ENCODE data around the gene HIKESHI.
A peak's percentile ranks its signal among the peaks of the same experiment; 100 is the strongest.

The HIKESHI gene

GRCh38 chr11:86358720-86359119 is 56.7 kb downstream of the HIKESHI start:
- no peak overlapping the region for H3K4me3 ChIP-seq (ENCODE audit: low read length)
- no peaks in the 10 kb centered on the region for H3K4me1 ChIP-seq (ENCODE audit: control insufficient read depth, insufficient read depth, low read length)
- H3K27me3 ChIP-seq (replicated peaks; ENCODE audit: control insufficient read depth, insufficient read depth, low read length), result no peaks in the 10 kb centered on the region
- no peak for DNase-seq (ENCODE audit: low read depth)
- no peak overlapping the region for H3K9ac ChIP-seq (ENCODE audit: low read length)
- H3K36me3 ChIP-seq (ENCODE audit: control insufficient read depth, insufficient read depth, low read length, severe bottlenecking), result no peaks in the 10 kb centered on the region
- H3K9me3 ChIP-seq (ENCODE audit: control insufficient read depth, low read length), result peaks cover 5% of the 10 kb centered on the region

DNA sequence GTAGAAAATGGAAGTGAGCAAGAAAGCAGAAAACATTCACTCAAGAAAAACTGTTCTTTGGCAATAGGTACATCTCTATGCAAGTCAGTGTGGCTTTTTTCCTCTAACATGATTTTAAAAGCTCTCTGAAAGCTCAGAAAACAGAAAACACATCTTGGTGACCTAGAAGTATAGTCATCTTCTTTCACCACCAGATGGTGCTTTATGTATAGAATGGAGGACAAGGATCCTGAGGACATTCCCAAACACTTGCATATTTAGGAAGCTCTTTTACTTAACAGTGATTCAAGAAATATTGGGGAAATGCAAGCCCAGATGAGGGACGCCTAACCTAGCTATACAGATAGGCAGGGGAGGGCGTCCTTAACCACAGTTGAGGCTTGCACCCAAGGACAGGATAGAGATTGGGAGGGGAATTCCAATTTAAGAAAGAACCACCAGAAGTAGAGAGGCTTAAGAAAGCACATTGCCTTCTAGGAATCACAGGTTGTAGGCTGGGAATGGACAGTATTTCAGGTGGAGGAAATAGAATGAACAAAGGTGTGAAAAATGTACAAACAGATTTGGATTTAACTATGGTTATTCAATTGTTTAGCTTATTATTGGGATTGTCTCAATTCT is 58.8 kb downstream of the HIKESHI start:
- Histone ChIP-seq H3K36me3 (ENCODE audit: control insufficient read depth, insufficient read depth, low read length, severe bottlenecking) (no peaks in the 10 kb centered on the region), H3K4me3 (ENCODE audit: low read length) (no peak overlapping the region), H3K9me3 (ENCODE audit: control insufficient read depth, low read length) (peaks cover 7% of the 10 kb centered on the region), H3K9ac (ENCODE audit: low read length) (no peak overlapping the region), H3K27me3 (replicated peaks; ENCODE audit: control insufficient read depth, insufficient read depth, low read length) (no peaks in the 10 kb centered on the region), H3K4me1 (ENCODE audit: control insufficient read depth, insufficient read depth, low read length) (no peaks in the 10 kb centered on the region)
- peak; percentile 79 for DNase-seq (ENCODE audit: low read depth)

- no peak for DNase-seq (ENCODE audit: low read depth)
- no peak overlapping the region for H3K4me3 ChIP-seq (ENCODE audit: low read length)
- peaks cover 7% of the 10 kb centered on the region for H3K9me3 ChIP-seq (ENCODE audit: control insufficient read depth, low read length)
- H3K4me1 ChIP-seq (ENCODE audit: control insufficient read depth, insufficient read depth, low read length), result no peaks in the 10 kb centered on the region
- H3K9ac ChIP-seq (ENCODE audit: low read length), result no peak overlapping the region
- no peaks in the 10 kb centered on the region for H3K36me3 ChIP-seq (ENCODE audit: control insufficient read depth, insufficient read depth, low read length, severe bottlenecking)
- no peaks in the 10 kb centered on the region for H3K27me3 ChIP-seq (replicated peaks; ENCODE audit: control insufficient read depth, insufficient read depth, low read length)
Observed at GRCh38 chr11:86363424-86363823, 61.4 kb downstream of the HIKESHI start.

DNA sequence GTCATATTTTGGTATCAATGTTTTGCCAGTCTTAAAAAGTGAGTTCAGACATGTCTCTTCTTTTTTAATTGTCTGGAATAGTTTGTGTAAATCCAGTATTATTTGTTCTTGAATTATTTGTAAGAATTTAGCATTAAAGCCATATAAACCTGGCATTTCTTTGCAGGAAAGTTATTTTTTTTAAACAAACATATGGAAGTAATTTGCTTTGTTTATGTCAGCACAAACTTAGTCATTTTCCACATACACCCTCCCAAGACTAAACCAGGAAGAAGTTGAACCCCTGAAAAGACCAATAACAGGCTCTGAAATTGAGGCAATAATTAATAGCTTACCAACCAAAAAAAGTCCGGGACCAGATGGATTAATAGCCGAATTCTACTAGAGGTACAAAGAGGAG is 63.5 kb downstream of the HIKESHI start:
- Histone ChIP-seq H3K4me3 (ENCODE audit: low read length) (no peak overlapping the region), H3K36me3 (ENCODE audit: control insufficient read depth, insufficient read depth, low read length, severe bottlenecking) (no peaks in the 10 kb centered on the region), H3K4me1 (ENCODE audit: control insufficient read depth, insufficient read depth, low read length) (no peaks in the 10 kb centered on the region), H3K27me3 (replicated peaks; ENCODE audit: control insufficient read depth, insufficient read depth, low read length) (no peaks in the 10 kb centered on the region), H3K9me3 (ENCODE audit: control insufficient read depth, low read length) (peaks cover 7% of the 10 kb centered on the region), H3K9ac (ENCODE audit: low read length) (no peak overlapping the region)
- DNase-seq (ENCODE audit: low read depth), result peak; percentile 62

DNA sequence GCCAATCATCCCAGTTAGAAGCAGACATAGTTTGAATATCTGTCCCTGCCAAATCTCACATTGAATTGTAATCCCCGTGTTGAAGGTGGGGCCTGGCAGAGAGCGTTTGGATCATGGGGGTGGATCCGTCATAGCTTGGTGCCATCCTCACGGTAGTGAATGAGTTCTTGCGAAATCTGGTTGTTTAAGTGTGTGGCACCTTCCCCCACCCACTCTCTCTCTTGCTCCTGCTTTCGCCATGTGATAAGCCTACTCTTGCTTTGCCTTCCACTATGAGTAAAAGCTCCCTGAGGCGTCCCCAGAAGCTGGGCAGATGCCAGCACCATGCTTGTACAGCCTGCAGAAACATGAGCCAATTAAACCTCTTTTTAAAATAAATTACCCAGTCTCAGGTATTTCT is 67.6 kb downstream of the HIKESHI start:
- no peak overlapping the region for H3K9ac ChIP-seq (ENCODE audit: low read length)
- H3K36me3 ChIP-seq (ENCODE audit: control insufficient read depth, insufficient read depth, low read length, severe bottlenecking), result no peaks in the 10 kb centered on the region
- no peaks in the 10 kb centered on the region for H3K4me1 ChIP-seq (ENCODE audit: control insufficient read depth, insufficient read depth, low read length)
- DNase-seq (ENCODE audit: low read depth), result no peak
- H3K9me3 ChIP-seq (ENCODE audit: control insufficient read depth, low read length), result peaks cover 3% of the 10 kb centered on the region
- no peaks in the 10 kb centered on the region for H3K27me3 ChIP-seq (replicated peaks; ENCODE audit: control insufficient read depth, insufficient read depth, low read length)
- no peak overlapping the region for H3K4me3 ChIP-seq (ENCODE audit: low read length)

GRCh38 chr11:86370171-86370570 is 68.1 kb downstream of the HIKESHI start:
- Histone ChIP-seq H3K9me3 (ENCODE audit: control insufficient read depth, low read length) (peaks cover 3% of the 10 kb centered on the region), H3K9ac (ENCODE audit: low read length) (no peak overlapping the region), H3K4me3 (ENCODE audit: low read length) (no peak overlapping the region), H3K27me3 (replicated peaks; ENCODE audit: control insufficient read depth, insufficient read depth, low read length) (no peaks in the 10 kb centered on the region), H3K4me1 (ENCODE audit: control insufficient read depth, insufficient read depth, low read length) (no peaks in the 10 kb centered on the region), H3K36me3 (ENCODE audit: control insufficient read depth, insufficient read depth, low read length, severe bottlenecking) (no peaks in the 10 kb centered on the region)
- DNase-seq (ENCODE audit: low read depth), result no peak

DNA sequence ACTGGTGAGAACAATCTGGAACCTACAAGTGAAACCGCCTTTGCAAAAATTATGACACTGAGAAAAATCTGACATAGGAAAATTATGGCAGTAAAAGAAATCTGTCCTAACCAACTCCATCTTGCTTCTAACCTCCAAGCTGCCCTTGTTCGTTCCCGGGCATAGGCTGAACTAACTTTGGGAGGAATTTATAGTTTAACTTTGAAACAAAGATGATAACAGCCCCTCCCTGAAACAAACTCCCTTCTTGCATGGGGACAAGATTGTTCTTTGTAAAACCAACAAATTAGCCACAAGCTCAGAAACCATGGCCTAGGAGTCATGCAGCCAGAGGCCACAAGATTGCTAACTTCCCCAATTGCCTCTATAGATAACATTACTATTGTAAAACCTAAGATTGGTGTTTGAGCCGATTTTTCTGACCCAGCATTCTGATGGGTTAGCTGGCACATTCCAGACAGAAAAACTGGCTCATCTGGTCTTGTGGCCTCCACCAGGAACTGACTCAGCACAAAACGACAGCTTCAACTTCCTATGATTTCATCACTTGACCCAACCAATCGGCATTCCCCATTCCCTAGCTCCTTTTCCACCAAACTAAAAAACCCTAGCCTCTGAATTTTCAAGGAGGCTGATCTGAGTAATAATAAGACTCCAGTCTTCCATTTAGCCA is 69.0 kb downstream of the HIKESHI start:
- Histone ChIP-seq H3K36me3 (ENCODE audit: control insufficient read depth, insufficient read depth, low read length, severe bottlenecking) (no peaks in the 10 kb centered on the region), H3K4me1 (ENCODE audit: control insufficient read depth, insufficient read depth, low read length) (no peaks in the 10 kb centered on the region), H3K9me3 (ENCODE audit: control insufficient read depth, low read length) (peaks cover 3% of the 10 kb centered on the region), H3K4me3 (ENCODE audit: low read length) (no peak overlapping the region), H3K27me3 (replicated peaks; ENCODE audit: control insufficient read depth, insufficient read depth, low read length) (no peaks in the 10 kb centered on the region), H3K9ac (ENCODE audit: low read length) (no peak overlapping the region)
- peak; percentile 47 for DNase-seq (ENCODE audit: low read depth)

DNA sequence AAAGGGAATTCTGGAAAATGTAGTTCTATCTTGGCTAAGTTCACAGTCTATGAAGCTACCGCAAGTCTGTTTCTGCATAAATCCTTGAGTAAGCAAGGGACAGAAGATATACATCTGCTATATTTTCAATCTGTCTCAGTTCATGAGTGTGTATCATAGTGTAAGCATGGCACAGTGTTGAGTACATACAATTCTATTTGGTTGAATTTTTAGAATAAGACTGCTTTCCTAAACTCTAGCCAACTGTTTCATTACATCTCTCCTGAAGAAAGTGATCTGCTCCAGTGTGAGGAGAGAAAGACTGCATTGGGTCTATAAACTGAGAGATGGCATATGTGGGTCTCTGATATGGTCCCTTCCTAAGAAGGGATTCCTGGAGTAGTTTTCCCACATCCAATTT is 70.0 kb downstream of the HIKESHI start:
- Histone ChIP-seq H3K4me1 (ENCODE audit: control insufficient read depth, insufficient read depth, low read length) (no peaks in the 10 kb centered on the region), H3K27me3 (replicated peaks; ENCODE audit: control insufficient read depth, insufficient read depth, low read length) (no peaks in the 10 kb centered on the region), H3K4me3 (ENCODE audit: low read length) (no peak overlapping the region), H3K9me3 (ENCODE audit: control insufficient read depth, low read length) (peaks cover 3% of the 10 kb centered on the region), H3K36me3 (ENCODE audit: control insufficient read depth, insufficient read depth, low read length, severe bottlenecking) (no peaks in the 10 kb centered on the region), H3K9ac (ENCODE audit: low read length) (no peak overlapping the region)
- DNase-seq (ENCODE audit: low read depth), result no peak

DNA sequence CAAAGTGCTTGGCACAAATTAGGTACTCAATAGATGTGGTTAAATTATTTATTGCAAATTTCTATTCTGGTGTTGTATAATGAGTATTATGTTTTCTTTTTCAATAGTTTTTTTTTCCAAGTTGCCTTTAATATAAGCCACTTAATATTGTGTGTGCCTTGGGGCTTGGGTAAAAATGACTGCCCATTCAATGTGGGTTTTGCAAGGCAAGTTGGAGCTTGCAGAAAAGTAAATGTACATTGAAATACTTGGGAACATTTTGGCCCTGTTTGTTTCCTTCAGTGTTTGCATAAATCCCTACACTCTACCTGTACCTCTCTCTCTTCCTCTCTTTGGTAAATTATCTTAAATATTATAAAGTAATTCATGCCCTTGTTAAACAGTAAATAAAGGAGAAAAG is 70.5 kb downstream of the HIKESHI start:
- Histone ChIP-seq H3K4me3 (ENCODE audit: low read length) (no peak overlapping the region), H3K36me3 (ENCODE audit: control insufficient read depth, insufficient read depth, low read length, severe bottlenecking) (no peaks in the 10 kb centered on the region), H3K27me3 (replicated peaks; ENCODE audit: control insufficient read depth, insufficient read depth, low read length) (no peaks in the 10 kb centered on the region), H3K9ac (ENCODE audit: low read length) (no peak overlapping the region), H3K9me3 (ENCODE audit: control insufficient read depth, low read length) (peaks cover 3% of the 10 kb centered on the region), H3K4me1 (ENCODE audit: control insufficient read depth, insufficient read depth, low read length) (no peaks in the 10 kb centered on the region)
- DNase-seq (ENCODE audit: low read depth), result no peak

DNA sequence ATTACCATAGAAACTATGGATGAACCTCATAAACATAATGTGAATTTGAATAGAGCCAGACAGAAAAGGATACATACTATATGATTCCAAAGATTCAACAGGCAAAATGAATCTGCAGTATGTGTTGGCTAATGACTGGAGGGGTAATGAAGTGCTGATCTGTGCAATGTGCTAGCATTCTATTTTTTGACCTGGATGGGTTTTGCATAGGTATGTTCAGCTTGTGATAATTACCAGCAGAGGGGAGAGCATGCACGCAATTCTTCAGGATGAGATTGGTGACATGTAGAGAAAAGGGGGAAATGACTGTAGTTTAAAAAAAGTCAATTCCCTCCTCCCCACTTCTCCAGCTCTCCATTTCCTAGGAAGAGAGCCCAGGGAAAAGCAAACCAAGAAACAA is 72.0 kb downstream of the HIKESHI start:
- Histone ChIP-seq H3K36me3 (ENCODE audit: control insufficient read depth, insufficient read depth, low read length, severe bottlenecking) (no peaks in the 10 kb centered on the region), H3K9ac (ENCODE audit: low read length) (no peak overlapping the region), H3K4me3 (ENCODE audit: low read length) (peak overlapping the region; percentile 76)

DNA sequence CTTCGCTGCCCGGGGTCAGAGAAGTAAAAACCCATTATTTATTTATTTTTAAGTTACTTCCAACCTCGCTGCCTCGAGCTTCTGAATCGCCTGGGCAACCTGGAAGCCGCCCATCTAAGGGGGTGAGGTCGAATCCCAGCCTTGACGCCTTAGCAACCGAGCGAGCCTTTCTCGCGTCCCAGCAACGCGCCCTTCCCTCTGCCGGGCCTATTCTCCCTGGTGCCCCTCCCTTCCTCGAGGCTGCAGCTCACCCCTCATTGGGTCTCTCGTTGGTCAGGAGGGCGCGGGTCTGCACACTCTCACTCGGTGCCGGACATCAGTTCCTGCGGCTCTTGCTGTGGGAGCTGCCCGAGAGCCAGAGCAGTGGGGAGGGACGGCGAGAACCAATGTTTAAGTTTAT is 72.5 kb downstream of the HIKESHI start, which contains the start of gene CCDC81:
Gene CCDC81 (plus strand): TSS at position 302 of the 400 bp plus-strand sequence. CDS start 277 bp downstream, outside the sequence.
- H3K4me3 ChIP-seq (ENCODE audit: low read length), result peak within 1 kb of the TSS; percentile 76
- H3K9me3 ChIP-seq (ENCODE audit: control insufficient read depth, low read length), result peaks cover 3% of the 10 kb centered on the region
- H3K4me1 ChIP-seq (ENCODE audit: control insufficient read depth, insufficient read depth, low read length), result no peaks in the 10 kb centered on the region
- no peaks in the 10 kb centered on the region for H3K36me3 ChIP-seq (ENCODE audit: control insufficient read depth, insufficient read depth, low read length, severe bottlenecking)
- DNase-seq (ENCODE audit: low read depth), result no peak
- peak within 1 kb of the TSS; percentile 43 for H3K9ac ChIP-seq (ENCODE audit: low read length)
- no peaks in the 10 kb centered on the region for H3K27me3 ChIP-seq (replicated peaks; ENCODE audit: control insufficient read depth, insufficient read depth, low read length)

More for the DNA sequence above, 72.0 kb downstream of the HIKESHI start:
- Histone ChIP-seq H3K27me3 (replicated peaks; ENCODE audit: control insufficient read depth, insufficient read depth, low read length) (no peaks in the 10 kb centered on the region), H3K9me3 (ENCODE audit: control insufficient read depth, low read length) (peaks cover 3% of the 10 kb centered on the region), H3K4me1 (ENCODE audit: control insufficient read depth, insufficient read depth, low read length) (no peaks in the 10 kb centered on the region)
- no peak for DNase-seq (ENCODE audit: low read depth)

Data from adipocyte (in vitro differentiated cells).